Thyroid gland (tissue), 4 donors: Measurements from ENCODE around the gene CLN6.

Experiments used
- CTCF ChIP-seq, 6 experiments: fragments of 200-600 bp in 3 of 6; fragments of 450-650 bp in 3 of 6; sonication (generic) in 3 of 6; IDR thresholded peaks; one replicate each; pipeline ENCODE4 v1.5.1; 2016 to 2019; ENCODE audit warnings: antibody characterized with exemption in 6 of 6, mild to moderate bottlenecking in 2 of 6, inconsistent platforms in 1 of 6, moderate library complexity in 1 of 6
- POLR2A ChIP-seq, 2 donors: fragments of 450-650 bp; IDR thresholded peaks; one replicate each; pipeline ENCODE4 v1.6.1; 2017; ENCODE audit warnings: antibody characterized with exemption in 2 of 2, mild to moderate bottlenecking in 2 of 2, moderate library complexity in 1 of 2

DNA sequence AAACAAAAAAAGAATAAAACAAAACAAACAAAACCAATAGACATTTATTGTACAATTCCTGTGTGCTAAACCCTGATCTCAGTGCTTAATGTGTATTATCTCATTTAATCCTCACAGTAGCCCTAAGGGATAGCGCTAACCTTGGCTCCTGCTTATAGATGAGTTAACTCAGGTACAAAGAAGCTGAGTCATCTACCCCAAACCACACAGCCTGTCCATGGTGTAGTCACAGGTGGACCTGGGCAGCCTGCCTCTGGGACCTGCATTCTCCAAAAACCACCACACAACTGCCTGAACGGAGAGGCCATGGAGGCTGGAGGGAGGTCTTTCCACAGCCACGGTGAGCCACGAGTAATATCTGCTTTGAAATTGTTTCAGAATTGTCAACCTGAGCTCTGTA lies 5.5 kb upstream of the CLN6 start:
- no peak for TF ChIP-seq CTCF (IDR thresholded peaks at IDR 0.05)
- TF ChIP-seq POLR2A (IDR thresholded peaks at IDR 0.05), result no peak
